Measurements from ENCODE around the gene KRT34.
A peak's percentile ranks its signal among the peaks of the same experiment; 100 is the strongest.
"Not testable (repeated sequence)": the region's sequence is repeated elsewhere in the genome, so short reads cannot be mapped to it uniquely, and the experiment has no call there.

Gene KRT34

DNA sequence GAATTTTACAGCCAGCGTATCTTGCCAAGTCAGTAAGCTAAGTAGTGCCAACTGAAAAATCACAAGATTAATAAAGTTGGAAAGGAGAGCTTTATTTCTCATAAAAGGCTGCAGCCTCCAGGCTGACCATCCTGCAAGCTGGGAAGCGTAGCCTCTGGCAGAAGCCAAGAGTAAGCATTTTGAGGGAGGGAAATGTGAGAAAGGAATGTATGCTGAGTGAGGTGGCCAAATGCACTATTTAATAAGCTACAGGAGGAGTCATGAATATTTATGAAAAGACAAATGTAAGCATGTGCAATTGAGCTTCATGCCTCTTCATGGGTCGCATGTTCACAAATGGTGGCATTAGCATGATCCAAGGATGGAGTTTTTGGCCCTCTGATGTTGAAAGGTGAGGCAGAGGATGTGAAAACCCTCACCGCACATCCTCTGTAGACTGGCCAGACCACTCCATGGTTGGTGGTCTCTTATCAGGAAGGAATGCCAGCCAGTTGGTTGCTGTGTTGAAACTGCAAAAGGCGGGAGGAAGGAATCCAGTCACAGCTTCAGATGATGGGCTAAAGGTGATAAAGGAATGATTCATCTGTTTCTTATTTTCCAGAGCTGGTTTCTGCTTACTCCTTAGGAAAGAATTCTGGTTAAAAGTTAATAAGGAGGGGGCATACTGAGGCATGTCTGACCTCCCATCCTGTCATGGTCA, 21.7 kb downstream of the KRT34 start:
- DNase-seq = no peak

DNA sequence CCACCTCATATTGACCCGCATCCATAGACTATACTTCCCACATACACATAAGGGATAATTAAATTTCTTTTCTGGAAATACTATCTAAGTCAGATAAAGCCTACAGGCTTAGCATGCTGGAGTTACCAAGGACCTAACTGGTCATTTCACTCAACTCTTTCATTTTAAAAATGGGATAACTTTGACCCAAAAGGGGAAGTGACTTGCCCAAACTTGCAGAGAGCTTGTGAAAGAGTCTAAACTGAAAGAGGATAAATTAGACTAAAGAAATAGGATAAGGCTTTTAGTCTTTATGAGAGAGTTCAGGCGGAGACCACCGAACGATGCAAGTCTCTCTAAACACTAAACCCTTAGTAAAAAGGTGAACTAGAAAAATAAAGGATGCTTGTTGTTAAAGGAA, 27.6 kb downstream of the KRT34 start:
- no peak for DNase-seq

DNA sequence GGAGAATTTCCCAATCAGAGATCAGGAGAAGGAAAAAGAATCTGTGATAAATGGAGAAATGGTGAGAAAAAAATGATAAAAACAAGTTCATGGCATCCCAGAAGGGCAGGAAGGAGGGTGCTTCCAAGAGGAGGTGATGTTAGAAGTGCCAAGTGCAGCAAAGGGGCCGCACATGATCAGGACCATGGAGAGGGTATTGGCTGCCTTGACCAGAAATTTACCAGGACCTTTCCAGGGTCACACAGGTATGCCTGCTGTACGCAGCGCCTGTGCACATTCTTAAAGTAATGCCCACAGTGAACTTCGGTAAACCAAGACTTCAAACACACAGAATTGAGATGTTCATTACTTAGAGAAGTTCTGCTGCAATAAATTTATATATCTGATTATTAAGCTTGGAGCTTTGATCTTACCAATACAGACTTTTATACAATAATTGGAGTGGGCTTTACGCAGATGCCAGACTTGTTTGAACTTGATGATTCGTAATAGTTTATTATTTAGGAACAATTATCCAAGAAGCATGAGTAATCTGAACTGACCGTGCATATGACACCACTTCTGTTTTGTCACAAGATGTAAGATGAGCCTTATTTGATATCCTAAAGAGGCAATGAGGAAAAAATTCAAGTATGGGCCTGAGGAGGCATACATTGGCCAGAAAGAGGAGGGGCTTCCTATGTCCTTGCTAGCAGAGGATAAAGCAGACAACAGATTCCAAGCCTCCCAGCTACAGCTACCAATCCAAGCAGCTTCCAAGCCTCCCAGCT, 29.3 kb downstream of the KRT34 start:
- DNase-seq = no peak

DNA sequence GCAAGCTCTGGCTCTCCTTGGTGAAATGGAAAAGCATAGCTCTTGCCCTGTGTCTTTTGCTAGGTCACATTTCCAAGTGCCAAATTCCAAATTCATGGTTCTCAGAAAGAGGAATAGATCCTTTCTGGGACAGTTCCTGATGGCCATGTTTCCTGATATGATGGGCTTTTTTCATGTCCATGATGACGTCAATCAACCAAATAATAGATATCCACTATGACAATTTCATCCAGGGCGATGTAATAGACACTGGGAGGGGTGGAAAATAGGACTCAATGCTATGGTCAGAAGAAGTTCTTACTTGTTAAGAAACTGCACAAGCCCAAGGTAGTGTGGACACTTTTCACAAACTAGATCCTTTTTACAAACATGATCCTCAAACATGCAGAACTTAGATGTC, 30.9 kb downstream of the KRT34 start:
- DNase-seq = no peak

DNA sequence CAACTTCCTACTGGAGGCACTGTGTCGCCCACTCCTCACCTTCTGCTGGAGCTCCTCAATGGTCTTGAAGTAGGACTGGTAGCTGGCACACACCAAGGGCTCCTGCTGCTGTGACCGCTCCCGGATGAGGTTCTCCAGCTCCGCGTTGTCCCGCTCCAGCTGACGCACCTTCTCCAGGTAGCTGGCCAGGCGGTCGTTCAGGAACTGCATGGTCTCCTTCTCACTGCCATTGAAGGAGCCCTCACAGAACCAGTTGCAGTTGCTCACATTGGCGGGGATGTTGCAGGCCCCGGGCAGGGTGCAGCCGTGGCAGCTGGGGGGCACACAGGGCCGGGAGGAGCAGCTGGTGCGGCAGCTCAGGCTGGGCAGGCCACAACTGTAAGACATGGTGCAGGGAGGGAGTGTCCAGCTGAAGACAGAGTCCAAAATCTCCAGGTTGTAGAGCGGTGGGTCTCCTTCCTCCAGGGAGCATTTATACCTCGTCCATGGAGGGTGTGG, 31.7 kb downstream of the KRT34 start, which contains the start of gene KRT33A:
Gene KRT33A (minus strand): TSS at position 448 of the 498 bp plus-strand sequence. CDS start 61 bp downstream, at position 387.
- DNase-seq = not testable (repeated sequence)

DNA sequence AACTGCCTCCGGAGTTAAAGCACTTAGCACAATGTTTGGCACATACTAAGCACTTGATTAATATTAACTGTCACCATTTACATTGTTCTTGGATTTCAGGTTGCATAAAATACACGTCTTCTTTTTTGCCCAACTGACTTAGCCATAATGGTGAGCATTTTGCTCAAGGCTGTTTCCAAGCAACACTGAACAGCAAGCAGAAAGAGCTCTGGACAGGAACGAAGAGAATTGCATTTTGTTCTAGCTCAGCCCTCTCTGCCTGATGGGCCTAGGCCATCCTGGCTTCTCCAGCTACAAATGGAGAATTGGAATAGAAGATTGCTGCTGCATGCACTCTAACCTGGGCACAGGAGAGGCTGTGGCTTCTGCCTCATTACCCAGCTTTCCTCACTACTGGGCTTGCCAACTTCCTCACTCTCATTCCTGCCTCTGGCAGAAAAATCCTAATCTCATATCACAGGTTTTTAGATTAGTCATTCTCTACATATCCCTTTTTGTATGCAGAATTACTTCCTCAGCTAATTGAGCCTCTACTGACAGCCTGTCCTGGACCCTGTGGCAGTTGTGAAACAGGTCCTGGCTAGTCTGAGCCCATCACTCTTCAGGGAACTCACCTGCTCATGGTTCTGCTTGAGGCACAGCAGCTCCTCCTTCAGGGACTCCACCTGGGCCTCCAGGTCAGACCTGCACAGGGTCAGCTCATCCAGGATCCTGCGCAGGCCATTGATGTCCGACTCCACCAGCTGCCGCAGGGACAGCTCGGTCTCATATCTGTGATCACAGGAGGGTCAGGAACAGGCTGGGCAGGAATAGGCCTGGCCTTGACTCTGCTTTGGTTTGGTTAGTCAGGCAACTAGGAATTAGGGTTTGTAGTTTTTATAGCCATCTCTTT, 34.0 kb downstream of the KRT34 start:
- DNase-seq = no peak

DNA sequence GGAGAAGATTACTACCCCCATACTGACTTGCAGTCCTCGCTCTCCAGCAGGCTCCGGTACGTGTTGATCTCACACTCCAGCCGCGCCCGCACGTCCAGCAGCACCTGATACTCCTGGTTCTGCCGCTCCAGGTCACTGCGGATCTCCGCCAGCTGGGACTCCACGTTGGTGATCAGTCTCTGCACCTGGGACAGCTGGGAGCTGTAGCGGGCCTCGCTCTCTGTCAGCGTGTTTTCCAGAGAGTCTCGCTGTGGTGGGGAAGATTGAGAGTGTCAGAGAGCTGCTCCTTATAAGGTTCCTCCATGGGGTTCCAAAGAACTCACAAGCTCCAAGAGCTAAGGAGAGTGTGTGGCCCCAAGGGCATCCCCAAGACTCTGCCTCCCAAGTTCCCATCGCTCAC, 35.7 kb downstream of the KRT34 start:
- DNase-seq = not testable (repeated sequence)

DNA sequence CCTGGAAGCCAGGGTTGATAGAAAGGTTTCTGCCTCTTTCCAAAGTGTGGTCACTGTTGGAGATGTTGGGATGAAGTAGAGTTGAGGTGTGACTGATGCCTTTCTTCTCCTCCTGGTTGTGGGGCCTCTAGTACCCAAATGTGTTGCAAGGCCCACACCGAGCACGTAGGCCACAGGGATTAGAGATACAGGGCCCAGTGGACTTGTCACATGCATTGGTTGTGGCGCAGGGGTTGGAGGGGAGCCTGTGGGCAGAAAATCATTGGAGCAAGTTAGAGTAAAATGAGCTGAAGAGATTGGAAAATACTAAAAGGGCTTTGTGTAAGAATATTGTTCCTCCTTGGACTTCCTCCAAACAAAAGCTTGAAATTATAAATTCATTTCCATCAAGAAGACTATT, 36.1 kb downstream of the KRT34 start:
- no peak for DNase-seq

DNA sequence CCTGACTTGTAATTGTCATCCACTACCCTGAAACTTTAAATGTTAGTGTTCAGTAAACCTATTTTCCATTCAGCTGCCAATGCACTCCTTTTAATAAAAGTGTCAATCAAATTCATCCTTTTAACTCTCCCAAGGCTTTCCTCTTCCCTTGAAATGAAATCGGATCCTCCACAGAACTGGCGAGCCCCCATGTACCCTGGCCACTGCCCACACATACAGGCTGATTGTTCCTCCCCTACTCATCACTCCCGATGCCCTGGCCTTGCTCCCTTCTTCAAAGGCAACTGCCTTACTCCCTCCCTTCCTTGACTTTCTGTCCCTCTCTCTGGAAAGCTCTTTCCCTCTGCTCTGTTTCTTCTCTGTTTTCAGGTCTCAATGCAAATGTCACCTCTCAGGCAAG, 39.1 kb downstream of the KRT34 start:
- no peak for DNase-seq

DNA sequence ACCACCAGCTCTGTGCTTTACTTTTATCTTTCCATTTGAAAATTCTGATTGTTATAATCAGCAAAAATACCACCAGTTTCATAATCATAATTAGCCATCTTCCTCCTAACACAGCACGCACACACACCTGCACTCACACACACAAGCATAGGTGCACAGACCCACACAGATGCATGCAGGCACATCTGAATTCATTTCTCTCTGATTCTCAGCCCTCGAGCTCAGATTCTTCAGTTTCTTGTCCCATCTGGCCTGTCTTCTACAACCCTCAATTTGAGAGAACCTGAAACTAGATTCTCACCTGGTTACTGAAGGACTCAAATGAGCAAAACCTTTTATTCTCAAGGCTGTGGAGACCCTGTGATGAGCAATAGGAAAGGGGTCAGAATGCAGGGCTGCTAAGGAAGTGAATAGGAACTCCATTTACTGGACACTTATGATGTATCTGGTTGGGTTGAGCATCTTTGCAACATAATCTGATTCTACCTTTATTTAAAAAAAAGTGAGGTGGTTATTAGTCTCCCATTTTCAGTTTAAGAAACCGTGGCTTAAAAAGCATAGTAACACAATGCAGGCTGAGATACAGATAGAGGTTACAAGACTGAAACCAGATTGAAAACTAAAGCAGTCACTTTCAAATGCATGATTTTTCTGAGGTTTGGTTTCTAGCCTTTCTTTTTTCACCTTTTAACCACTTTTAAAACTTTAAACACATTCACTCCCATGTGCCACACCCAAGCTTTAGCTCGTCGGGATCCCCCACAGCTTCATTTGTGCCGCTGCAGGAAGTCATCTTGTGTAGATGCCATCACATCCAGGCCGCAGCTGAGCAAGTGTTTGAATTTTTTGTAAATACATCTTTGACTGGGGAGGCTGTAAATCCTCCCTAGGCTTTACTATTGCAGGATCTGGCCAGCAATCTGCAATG, 40.9 kb downstream of the KRT34 start:
- DNase-seq = no peak

DNA sequence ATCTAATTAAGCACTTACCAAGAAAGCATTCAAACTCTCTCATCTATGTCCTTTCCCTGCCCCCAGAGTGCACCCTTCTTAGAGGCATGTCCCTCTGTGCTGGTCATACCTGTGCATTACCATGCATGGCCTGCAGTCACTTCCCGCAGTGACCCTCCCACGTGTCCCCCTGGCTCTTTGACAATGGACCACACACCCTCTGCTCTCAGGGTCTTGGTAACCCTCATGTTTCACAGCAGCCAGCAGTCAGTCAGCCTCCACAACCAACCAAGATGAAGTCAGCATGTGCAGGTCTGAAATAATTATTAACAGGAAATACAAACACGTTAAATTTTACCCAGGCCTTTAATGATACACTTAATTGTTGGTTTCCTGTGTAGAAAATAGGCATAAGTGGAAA, 41.6 kb downstream of the KRT34 start:
- DNase-seq = no peak

DNA sequence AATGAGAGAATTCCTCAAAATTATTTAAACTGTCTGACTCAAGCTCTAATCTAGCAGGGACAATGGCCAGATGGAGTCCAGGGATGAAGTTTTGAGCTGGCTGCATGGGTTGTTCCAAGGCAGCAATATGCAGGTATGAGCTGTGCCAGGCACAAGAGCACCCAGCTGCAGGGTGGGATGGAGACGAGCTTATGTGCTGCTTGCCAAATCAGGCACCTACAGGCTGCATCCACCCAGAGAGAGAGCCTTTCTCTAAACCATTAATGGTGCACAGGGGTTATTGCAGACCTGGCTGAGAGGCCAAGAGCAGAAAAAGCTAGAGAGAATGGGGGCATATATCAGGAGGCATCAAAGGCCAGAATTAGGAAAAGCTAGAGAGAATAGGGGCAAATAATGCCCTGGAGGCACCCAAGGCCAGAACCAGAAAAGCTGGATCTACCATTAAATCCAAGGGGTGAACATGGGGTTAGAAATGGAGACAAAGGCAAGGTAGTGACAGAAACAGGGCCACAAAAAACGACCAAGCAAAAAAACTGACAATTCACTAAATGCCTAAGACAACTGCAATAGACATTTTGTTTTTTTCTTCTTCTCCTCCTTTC, 42.4 kb downstream of the KRT34 start:
- no peak for DNase-seq

DNA sequence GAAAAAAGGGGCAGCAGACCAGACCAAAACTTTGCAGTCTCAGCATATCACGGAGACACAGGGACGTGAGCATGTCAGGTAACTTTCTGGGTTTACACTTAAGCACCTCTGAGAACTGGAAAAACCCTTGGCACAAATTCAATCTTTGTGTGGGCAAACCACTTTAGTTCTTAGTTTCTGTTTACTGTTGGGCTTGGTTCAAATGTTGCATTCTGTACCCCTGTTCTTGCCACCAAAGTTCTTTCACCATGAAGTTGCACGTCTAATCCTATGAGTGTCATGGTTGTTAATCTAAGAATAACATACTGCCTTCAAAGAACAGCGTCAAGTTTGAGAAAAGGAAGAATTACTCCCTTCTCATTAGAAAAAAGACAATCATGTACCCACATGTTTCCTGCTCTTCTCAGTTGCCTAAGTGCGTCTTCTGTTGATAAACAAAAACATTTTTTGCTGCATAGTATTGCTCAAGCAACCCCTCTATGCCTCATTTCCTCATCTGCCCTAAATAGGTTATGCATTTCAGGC, 43.1 kb downstream of the KRT34 start:
- no peak for DNase-seq

DNA sequence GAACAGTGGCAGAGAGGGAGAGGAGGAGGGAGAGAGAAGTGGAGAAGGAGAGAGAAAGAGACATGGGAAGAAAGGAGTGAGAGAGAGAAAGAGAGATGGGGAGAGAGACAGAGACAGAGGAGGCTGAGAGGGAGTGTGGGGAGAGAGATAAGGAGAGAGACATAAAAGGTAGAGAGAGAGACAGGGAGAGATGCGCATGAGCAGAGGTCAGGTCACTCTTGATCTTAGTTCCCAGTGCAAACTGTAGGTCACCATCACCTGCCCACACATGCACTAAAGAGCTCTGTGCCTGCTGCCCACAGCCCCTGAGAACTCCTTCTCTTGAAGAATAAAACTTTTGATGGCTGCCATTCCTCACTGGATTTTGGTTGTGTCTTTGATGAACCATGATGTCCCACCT, 46.4 kb downstream of the KRT34 start:
- no peak for DNase-seq

DNA sequence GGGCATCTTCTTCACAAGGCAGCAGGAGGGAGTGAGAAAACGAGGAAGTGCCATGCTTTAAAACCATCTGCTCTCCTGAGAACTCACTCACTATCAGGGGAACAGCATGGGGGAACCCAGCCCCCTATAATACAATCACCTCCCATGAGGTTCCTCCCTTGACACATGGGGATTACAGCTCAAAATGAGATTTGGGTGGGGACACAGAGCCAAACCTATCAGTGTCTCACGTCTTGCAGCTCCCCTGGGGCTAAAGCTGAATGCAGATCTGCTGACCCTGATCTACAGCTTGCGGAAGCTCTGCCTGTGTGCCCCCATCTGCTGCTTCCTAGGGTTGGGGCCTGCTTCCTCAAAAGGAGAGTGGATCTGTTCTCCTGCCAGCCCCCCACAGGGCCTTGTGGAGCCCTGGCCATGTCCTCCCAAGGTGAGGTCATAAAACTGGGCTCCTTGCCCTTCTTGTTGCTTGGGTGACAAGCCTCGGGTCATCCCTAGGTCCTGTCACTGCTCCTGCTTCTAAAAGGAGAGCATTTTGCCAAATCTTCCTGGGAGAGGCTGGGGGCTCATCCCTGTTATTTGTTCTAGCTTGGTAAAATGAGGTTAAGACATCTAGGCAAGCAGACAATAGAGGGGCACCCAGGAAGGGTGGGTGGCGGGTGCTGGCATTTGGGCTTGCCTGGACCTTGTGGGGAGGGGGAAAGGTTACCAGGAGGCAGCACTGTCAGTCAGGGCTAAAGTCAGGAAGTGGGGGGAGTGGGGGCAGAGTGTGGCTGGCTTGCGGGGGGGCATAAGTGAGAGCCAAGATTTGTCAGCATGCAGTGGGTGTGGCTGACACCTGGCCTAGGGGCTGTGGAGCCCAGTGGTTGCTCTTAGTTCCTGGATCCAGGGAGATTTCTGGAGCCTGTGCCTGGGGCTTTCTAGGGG, 47.5 kb downstream of the KRT34 start:
- DNase-seq = no peak

DNA sequence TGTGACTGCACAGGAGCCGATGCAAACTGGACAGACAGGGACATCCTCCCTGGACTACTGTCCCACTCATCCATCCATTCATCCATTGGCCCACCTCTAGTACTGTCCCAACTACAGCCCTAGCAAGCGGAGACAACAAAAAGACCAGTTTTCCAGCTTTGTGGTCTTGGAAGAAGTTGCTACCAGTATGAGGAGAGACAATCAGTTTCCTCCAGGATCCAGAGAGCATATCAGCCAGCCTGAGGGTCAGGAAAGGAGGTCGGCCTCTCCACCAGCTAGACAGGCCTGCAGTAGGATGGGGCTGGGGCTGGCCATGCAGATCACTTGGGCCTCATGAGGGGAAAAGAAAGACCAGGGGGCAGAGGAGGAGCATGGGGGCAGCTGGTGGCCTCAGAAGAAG, 48.3 kb downstream of the KRT34 start:
- no peak for DNase-seq

DNA sequence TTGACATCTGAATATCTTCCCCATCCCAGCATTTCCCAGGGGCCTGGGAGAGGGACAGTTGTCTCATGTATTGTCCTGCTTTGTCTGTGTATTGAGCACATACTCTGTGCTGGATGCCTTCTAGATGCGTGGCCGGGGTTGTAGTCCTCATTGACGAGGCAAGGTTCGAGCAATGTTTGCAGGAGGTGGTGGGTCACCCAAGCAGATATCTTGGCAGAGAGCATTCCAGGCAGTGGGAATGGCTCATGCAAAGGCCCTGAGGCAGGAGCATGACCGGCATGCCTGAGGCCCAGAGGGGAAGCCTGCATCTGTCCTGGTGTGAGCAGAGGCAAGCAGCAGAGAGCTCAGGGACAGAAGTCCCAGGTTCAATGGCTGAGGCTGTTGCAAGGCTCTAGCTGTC, 49.0 kb downstream of the KRT34 start:
- no peak for DNase-seq

DNA sequence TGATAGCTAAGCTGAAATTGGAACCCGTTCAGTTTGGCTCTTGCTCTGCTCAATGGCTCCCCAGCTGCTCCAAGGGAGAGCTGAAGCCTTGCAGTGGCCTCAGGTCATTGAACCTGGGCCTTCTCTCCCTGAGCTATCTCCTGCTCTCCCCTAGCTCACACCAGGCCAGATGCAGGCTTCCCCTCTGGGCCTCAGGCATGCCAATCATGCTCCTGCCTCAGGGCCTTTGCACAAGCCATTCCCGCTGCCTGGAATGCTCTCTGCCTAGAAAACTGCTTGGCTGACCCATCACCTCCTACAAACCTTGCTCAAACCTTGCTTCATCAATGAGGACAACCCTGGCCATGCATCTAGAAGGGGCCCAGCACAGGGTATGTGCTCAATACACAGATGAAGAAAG, 49.9 kb downstream of the KRT34 start:
- no peak for DNase-seq

DNA sequence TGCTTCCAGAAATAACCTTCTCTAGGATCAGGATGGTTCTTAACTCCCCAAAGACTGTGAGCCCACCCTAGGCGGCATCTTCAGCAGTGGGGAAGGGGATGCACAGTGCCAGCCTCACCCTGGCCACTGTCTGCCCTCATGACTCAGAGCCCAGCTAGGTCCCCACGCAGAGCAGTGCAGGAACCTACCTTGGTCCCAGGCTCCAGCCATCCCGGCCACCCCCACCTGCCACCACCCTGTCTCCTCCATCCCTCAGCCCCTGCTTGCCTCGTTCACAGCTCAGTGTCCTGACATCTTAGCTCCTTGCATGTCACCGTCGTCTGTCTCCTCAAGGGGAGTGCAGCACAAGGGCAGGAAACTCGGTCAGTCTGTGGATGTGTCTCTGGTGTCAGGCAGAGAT, 50.5 kb downstream of the KRT34 start:
- no peak for DNase-seq

DNA sequence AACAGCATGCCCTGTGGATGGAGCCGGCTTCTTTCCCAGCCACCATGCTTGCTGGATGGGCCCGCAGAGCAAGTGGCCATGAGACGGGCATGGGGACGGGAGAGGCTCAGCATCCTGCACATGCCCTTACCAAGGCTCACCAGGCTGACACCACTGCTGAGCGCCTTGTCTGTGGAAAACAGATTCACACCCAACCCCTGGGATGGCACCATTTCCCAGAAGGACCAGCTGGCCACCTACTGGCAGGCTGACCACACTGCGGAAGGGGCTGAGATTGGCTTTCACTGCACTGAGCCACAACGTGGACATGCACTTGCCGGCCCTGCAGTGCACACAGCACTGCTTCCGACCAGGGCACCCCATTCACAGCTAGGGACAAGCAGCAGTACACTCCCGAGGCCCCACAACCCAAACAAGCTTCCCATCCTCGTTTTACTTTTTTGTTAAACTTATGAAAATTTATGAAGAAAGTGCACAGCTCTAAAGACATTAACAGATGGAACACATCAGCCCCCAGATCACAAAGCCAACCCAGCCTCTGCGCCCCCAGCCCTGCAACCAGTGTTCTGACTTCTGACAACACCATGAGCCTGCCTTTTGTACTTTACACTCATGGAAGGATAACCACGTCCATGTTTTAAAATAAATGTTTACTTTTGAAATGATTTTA, 52.7 kb downstream of the KRT34 start:
- DNase-seq = peak; percentile 31
